AG10803 (cell line): Measurements from ENCODE around the gene SLC16A10.

Source experiments
- DNase-seq: peaks from one replicate; pipeline ENCODE4 v3.0.0; 2010; ENCODE audit warnings: low read depth
- H3K4me3 ChIP-seq: 2 replicates; pipeline ENCODE4 v1.5.1; 2011; ENCODE audit warnings: mild to moderate bottlenecking, low read length, control low read depth
- CTCF ChIP-seq: conservative IDR thresholded peaks from 2 replicates; pipeline ENCODE4 v1.5.1; 2011; ENCODE audit warnings: mild to moderate bottlenecking, low read length, control low read depth, inconsistent platforms

The SLC16A10 gene

DNA sequence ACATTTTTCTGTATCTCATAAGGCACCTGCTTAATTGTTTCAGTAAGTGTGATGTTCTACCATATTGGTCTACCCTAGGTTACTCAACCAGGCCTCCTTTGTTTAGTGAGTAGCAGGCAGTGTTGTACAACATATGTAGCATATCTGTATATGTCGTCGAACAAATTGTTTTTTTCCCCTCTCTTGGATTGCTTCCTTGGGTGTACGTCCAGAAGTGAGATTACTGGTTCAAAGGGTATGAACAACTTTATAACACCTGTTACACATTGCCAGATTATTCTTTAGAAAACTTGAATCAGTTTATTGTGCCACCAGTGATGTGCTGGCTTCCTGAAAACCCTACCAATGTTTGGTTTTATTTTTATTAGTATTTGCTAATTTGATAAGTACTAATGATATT, 14.7 kb downstream of the SLC16A10 start:
- no peak overlapping the region for H3K4me3 ChIP-seq
- no peak for TF ChIP-seq CTCF
- DNase-seq = no peak

DNA sequence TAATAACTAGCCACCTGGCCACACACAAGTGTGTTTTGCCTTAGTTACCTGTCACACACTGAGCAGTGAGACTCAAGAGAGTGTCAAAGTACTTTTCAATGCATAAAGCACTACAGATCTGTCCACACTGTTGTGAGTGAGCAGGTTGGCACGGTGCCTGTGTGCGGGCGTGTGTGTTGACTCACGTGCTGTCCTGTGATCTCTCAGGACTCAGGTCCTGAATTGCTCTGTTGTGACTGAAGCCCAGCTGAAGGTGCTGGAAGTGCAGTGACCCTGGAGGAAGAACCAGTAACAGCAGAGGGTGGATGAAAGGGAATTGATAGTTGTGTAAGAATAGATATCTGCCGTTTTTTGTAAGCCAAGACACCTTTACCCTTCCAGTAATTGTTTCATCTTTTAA, 18.3 kb downstream of the SLC16A10 start:
- no peak for DNase-seq
- H3K4me3 ChIP-seq = no peak overlapping the region

GRCh38 chr6:111107589-111107988, 20.3 kb downstream of the SLC16A10 start:
- no peak for DNase-seq
- no peak for TF ChIP-seq CTCF
- H3K4me3 ChIP-seq = no peak overlapping the region

More for the DNA sequence above, 18.3 kb downstream of the SLC16A10 start:
- no peak for TF ChIP-seq CTCF

DNA sequence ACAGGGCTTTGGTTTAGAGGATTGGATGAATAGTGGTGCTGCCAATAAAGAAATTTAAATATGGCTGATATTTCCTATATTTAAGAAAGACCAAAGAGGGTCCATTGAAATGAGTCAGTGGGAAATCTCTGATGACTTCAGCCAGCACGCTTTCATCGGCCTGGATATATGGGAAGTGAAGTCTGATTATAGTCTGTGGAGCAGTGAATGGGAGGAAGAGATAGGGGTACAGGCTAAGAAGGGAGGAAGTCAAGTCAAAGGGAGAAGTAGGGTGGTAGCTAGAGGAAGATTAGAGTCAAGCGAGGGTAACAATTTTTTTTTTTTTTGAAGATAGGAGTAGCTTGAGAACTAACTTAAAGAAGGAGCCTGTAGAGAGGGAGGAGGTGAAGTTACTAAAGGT, 22.7 kb downstream of the SLC16A10 start:
- no peak for DNase-seq
- H3K4me3 ChIP-seq = no peak overlapping the region
- TF ChIP-seq CTCF = no peak

GRCh38 chr6:111113336-111114086, 26.2 kb downstream of the SLC16A10 start:
- no peak overlapping the region for H3K4me3 ChIP-seq
- no peak for TF ChIP-seq CTCF
- peak; percentile 34 for DNase-seq

GRCh38 chr6:111114087-111114443, 26.8 kb downstream of the SLC16A10 start:
- DNase-seq = no peak
- no peak for TF ChIP-seq CTCF
- no peak overlapping the region for H3K4me3 ChIP-seq

DNA sequence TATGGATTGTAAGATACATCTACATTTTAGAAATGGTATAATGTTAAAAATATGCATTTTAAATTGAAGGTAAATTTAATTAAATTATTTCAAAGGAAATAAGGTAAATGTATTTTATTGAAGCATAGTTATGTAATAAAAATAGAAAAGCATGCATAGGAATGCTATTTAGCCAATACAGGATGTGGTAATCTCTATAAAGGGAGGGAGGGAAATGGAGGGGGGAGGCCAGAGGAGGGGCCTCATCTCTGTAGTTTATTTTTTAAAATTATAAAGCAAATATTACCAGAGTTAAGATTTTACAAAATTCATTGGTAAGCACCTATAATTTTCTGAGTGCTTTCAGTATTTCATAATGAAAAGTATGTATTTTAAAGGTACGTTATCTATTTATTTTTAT, 27.2 kb downstream of the SLC16A10 start:
- no peak overlapping the region for H3K4me3 ChIP-seq
- no peak for DNase-seq
- TF ChIP-seq CTCF = no peak
